ENCODE measurements around the gene TSSK3. TPM values are rescaled to one million over a fixed set of nuclear protein-coding genes. Genes with fewer than 3 reads are reported as not detected.

TSSK3 gene
- total and polyA plus RNA-seq, 9 of the 15 experiments (the other 6 are each of a cell fraction or from before 2014, with no cell fraction given), result 0.27 to 2.8 (median 1.9) TPM

GRCh38 chr1:32345289-32345827 lies 17.0 kb upstream of the TSSK3 start:
- peak; percentile 82 for ATAC-seq
- 18% methylated on average over 8 of the region's 8 CpGs for WGBS (ENCODE audit: insufficient coverage, low coverage, missing lambda C conversion rate)
- no peaks in the 10 kb centered on the region for H4K20me1 ChIP-seq (replicated peaks; ENCODE audit: control insufficient read depth, insufficient read depth, low read length)
- H3K79me2 ChIP-seq (ENCODE audit: control insufficient read depth, insufficient read depth, low read length), result no peaks in the 10 kb centered on the region
- peaks cover 19 to 35% of the 10 kb centered on the region in 2 experiments; a peak in 4 of 5 replicates for H3K4me1 ChIP-seq (replicated peaks in 1 of 2; ENCODE audit: control insufficient read depth in 2 of 2, insufficient read depth in 2 of 2, low read length in 2 of 2)
- H3K4me2 ChIP-seq (ENCODE audit: insufficient read depth, low read length), result peak overlapping the region; percentile 51
- H3K4me3 ChIP-seq, result no peak overlapping the region
- no peaks in the 10 kb centered on the region for H3K9me1 ChIP-seq (ENCODE audit: control insufficient read depth, insufficient read depth, low read length)
- H3K27me3 ChIP-seq (ENCODE audit: control insufficient read depth in 2 of 2, insufficient read depth in 2 of 2, low read length in 2 of 2), result no peaks in the 10 kb centered on the region
- ChIA-PET POLR2A (interaction anchor here (0.6 to 5.2 kb wide), 9 partner anchors 9 to 522 kb away, joined by 3 to 59 read pairs (median 4); partner anchors contain the start of gene MARCKSL1), CTCF (ENCODE audit: low intra/inter-chr PET ratio) (no interaction called here)
- intact Hi-C loops (cut with micrococcal nuclease), result no loop called here
- H3K36me3 ChIP-seq (ENCODE audit: control insufficient read depth, insufficient read depth, low read length), result no peaks in the 10 kb centered on the region
- H3K27ac ChIP-seq (ENCODE audit: extremely low read depth, low read depth, low read length), result peak overlapping the region; percentile 61
- H3K9ac ChIP-seq (ENCODE audit: insufficient read depth in 1 of 2, low read depth in 2 of 2, low read length in 2 of 2), result peak overlapping the region; percentile 19 to 87; a peak in 3 of 4 replicates
- in situ Hi-C loops (cut with MboI), result no loop called here
- peak; percentile 97 for FAIRE-seq
- H2AFZ ChIP-seq (ENCODE audit: low read depth, low read length), result peak overlapping the region; percentile 93
- H3K9me3 ChIP-seq (replicated peaks; ENCODE audit: control insufficient read depth, insufficient read depth, low read depth, low read length), result no peaks in the 10 kb centered on the region; the same call in 1 of the 2 replicates
- peak in 3 of 4 experiments; percentile 37 to 89 (median 80) for DNase-seq (ENCODE audit: extremely low read depth in 1 of 4, low spot score in 3 of 4)
- BruUV-seq (replicated peaks), result no TSS peak
- TF ChIP-seq CBX3 (IDR thresholded peaks at IDR 0.05; ENCODE audit: borderline replicate concordance in 1 of 2, low read length in 2 of 2), result peak in 1 of 2 experiments; percentile 42; a peak in 1 of 3 replicates
- TF ChIP-seq MCM3 (IDR thresholded peaks at IDR 0.05), result no peak
- TF ChIP-seq MGA (IDR thresholded peaks at IDR 0.05), result peak; percentile 89
- no peak for TF ChIP-seq MTA1 (IDR thresholded peaks at IDR 0.05; ENCODE audit: borderline replicate concordance)
- no peak for TF ChIP-seq ELK1 (CRISPR knock-in tag; IDR thresholded peaks at IDR 0.05)
- peak; percentile 56 for TF ChIP-seq ATF3 (IDR thresholded peaks at IDR 0.05)
- no peak for TF ChIP-seq ATF3 (CRISPR knock-in tag; conservative IDR thresholded peaks at IDR 0.05)
- peak; percentile 73; the same call in 1 of the 2 replicates for TF ChIP-seq DMBX1 (CRISPR knock-in tag; IDR thresholded peaks at IDR 0.05; ENCODE audit: borderline replicate concordance)
